Neuronal stem cell (in vitro differentiated cells): Measurements from ENCODE around the gene TMEM131L.
A peak's percentile ranks its signal among the peaks of the same experiment; 100 is the strongest.

ENCODE experiments used
- DNase-seq: peaks from one replicate; pipeline ENCODE4 v3.0.0-alpha.2; 2013; ENCODE audit warnings: low spot score
- H2AFZ ChIP-seq: one replicate; pipeline ENCODE4 v1.6.1; 2013; ENCODE audit warnings: mild to moderate bottlenecking, low read length, inconsistent platforms
- H2AK5ac ChIP-seq: 2 replicates; pipeline ENCODE4 v1.6.1; 2013; ENCODE audit warnings: low read depth, mild to moderate bottlenecking, inconsistent platforms, low read length, moderate library complexity, mixed read lengths
- H2BK120ac ChIP-seq: 2 replicates; pipeline ENCODE4 v1.6.1; 2013; ENCODE audit warnings: low read depth, mild to moderate bottlenecking, inconsistent platforms, low read length, moderate library complexity, mixed read lengths
- H2BK12ac ChIP-seq: one replicate; pipeline ENCODE4 v1.6.1; 2013; ENCODE audit warnings: low read length, inconsistent platforms
- H2BK15ac ChIP-seq: 2 replicates; pipeline ENCODE4 v1.6.1; 2013; ENCODE audit warnings: mild to moderate bottlenecking, low read length, inconsistent platforms, mixed read lengths
- H2BK5ac ChIP-seq: one replicate; pipeline ENCODE4 v1.6.1; 2013; ENCODE audit warnings: inconsistent platforms, mild to moderate bottlenecking, low read length, moderate library complexity
- H3K14ac ChIP-seq: one replicate; pipeline ENCODE4 v1.6.1; 2013; ENCODE audit warnings: low read length, inconsistent platforms
- H3K18ac ChIP-seq: 2 replicates; pipeline ENCODE4 v1.6.1; 2013; ENCODE audit warnings: low read length, inconsistent platforms
- H3K23ac ChIP-seq: 2 replicates; pipeline ENCODE4 v1.6.1; 2013; ENCODE audit warnings: low read depth, mild to moderate bottlenecking, mixed read lengths, low read length, inconsistent platforms; ENCODE audit not compliant: poor library complexity
- H3K27ac ChIP-seq: replicated peaks from 3 replicates; pipeline ENCODE4 v1.5.1; 2013; ENCODE audit warnings: low read length, inconsistent platforms
- H3K27me3 ChIP-seq, 3 experiments: 2 replicates each; pipeline ENCODE4 v1.6.1; 2013; ENCODE audit warnings: low read length in 3 of 3, mild to moderate bottlenecking in 2 of 3, inconsistent platforms in 1 of 3, low read depth in 1 of 3, mixed read lengths in 1 of 3, moderate library complexity in 1 of 3; ENCODE audit not compliant: control insufficient read depth in 3 of 3, insufficient read depth in 3 of 3
- H3K36me3 ChIP-seq, 2 donors: replicated peaks in 1 of 2; 2 replicates each; pipeline ENCODE4 v1.6.1; 2013; ENCODE audit warnings: low read length in 2 of 2; ENCODE audit not compliant: control insufficient read depth in 2 of 2, insufficient read depth in 2 of 2
- H3K4ac ChIP-seq: 2 replicates; pipeline ENCODE4 v1.6.1; 2013; ENCODE audit warnings: inconsistent platforms, mild to moderate bottlenecking, low read length, moderate library complexity
- H3K4me1 ChIP-seq, 2 donors: 1 replicate in 1 of 2; 2 replicates in 1 of 2; pipeline ENCODE4 v1.6.1; 2013; ENCODE audit warnings: low read length in 2 of 2, low read depth in 1 of 2; ENCODE audit not compliant: control insufficient read depth in 2 of 2, insufficient read depth in 1 of 2
- H3K4me2 ChIP-seq: one replicate; pipeline ENCODE4 v1.6.1; 2013; ENCODE audit warnings: mild to moderate bottlenecking, low read length, inconsistent platforms; ENCODE audit not compliant: insufficient read depth, poor library complexity, severe bottlenecking
- H3K4me3 ChIP-seq, 2 donors: 2 replicates each; pipeline ENCODE4 v1.5.1; 2013; ENCODE audit warnings: low read length in 2 of 2, mild to moderate bottlenecking in 2 of 2, inconsistent platforms in 1 of 2, moderate library complexity in 1 of 2
- H3K79me1 ChIP-seq: one replicate; pipeline ENCODE4 v1.6.1; 2013; ENCODE audit warnings: low read depth, mild to moderate bottlenecking, inconsistent platforms, low read length, moderate library complexity
- H3K9ac ChIP-seq: one replicate; pipeline ENCODE4 v1.6.1; 2013; ENCODE audit warnings: mild to moderate bottlenecking, low read depth, low read length, inconsistent platforms; ENCODE audit not compliant: poor library complexity
- H3K9me3 ChIP-seq, 2 donors: replicated peaks in 1 of 2; 2 replicates each; pipeline versions ENCODE3 to v1.6.1; 2013; ENCODE audit warnings: low read length in 2 of 2, mild to moderate bottlenecking in 2 of 2, inconsistent platforms in 1 of 2, low read depth in 1 of 2, mixed read lengths in 1 of 2, moderate library complexity in 1 of 2; ENCODE audit not compliant: control insufficient read depth in 2 of 2, insufficient read depth in 1 of 2
- H4K8ac ChIP-seq: one replicate; pipeline ENCODE4 v1.6.1; 2013; ENCODE audit warnings: low read depth, mild to moderate bottlenecking, inconsistent platforms, low read length, moderate library complexity
- H4K91ac ChIP-seq: one replicate; pipeline ENCODE4 v1.6.1; 2013; ENCODE audit warnings: low read length, low read depth, mild to moderate bottlenecking, inconsistent platforms; ENCODE audit not compliant: poor library complexity
- WGBS, 2 donors: extraction: QIAGEN DNeasy Blood & Tissue Kit; methylation state at CpG; one replicate each; pipeline ENCODE4 v1.1.7; 2013; ENCODE audit warnings: missing lambda C conversion rate in 2 of 2, mixed read lengths in 1 of 2; ENCODE audit not compliant: insufficient read length in 2 of 2, insufficient replicate concordance in 1 of 2; ENCODE audit errors: extremely low coverage in 2 of 2; 5-methylcytosine and 5-hydroxymethylcytosine counted together

The TMEM131L gene

GRCh38 chr4:153647975-153648374, 181.8 kb downstream of the TMEM131L start:
- no peak for DNase-seq
- H3K36me3 ChIP-seq, result no peaks in the 10 kb centered on the region
- H4K8ac ChIP-seq, result no peak overlapping the region
- no peak overlapping the region for H2BK120ac ChIP-seq
- no peak overlapping the region for H3K14ac ChIP-seq
- H4K91ac ChIP-seq, result no peak overlapping the region
- no peak overlapping the region for H3K18ac ChIP-seq
- peak overlapping the region; percentile 69 for H2AFZ ChIP-seq
- no peak overlapping the region for H3K4ac ChIP-seq
- peaks cover 2 to 6% of the 10 kb centered on the region in 2 donors for H3K9me3 ChIP-seq
- no peak overlapping the region for H2AK5ac ChIP-seq
- no peaks in the 10 kb centered on the region for H3K79me1 ChIP-seq
- peaks cover 3 to 6% of the 10 kb centered on the region in 2 donors for H3K4me1 ChIP-seq
- H2BK15ac ChIP-seq, result no peak overlapping the region
- H2BK12ac ChIP-seq, result no peak overlapping the region
- H3K23ac ChIP-seq, result no peak overlapping the region
- H3K9ac ChIP-seq, result no peak overlapping the region
- H3K4me3 ChIP-seq, result no peak overlapping the region
- no peaks in the 10 kb centered on the region for H3K27me3 ChIP-seq
- no peak overlapping the region for H3K4me2 ChIP-seq
- no peak overlapping the region for H3K27ac ChIP-seq
- no CpG with 5 or more reads among the region's 4 CpGs for WGBS, 2 donors
- H2BK5ac ChIP-seq, result no peak overlapping the region

GRCh38 chr4:153649572-153649991, 183.4 kb downstream of the TMEM131L start:
- Histone ChIP-seq H4K8ac (no peak overlapping the region), H3K4me3 (no peak overlapping the region), H3K18ac (no peak overlapping the region), H3K4me1 (peaks cover 3 to 6% of the 10 kb centered on the region in 2 donors), H2BK15ac (no peak overlapping the region), H2BK5ac (no peak overlapping the region), H3K14ac (no peak overlapping the region), H3K9ac (no peak overlapping the region), H2AFZ (no peak overlapping the region), H4K91ac (no peak overlapping the region), H3K23ac (no peak overlapping the region), H3K27me3 (no peaks in the 10 kb centered on the region), H3K9me3 (peaks cover 2 to 6% of the 10 kb centered on the region in 2 donors), H3K4ac (no peak overlapping the region), H2BK120ac (no peak overlapping the region), H3K4me2 (no peak overlapping the region), H3K36me3 (no peaks in the 10 kb centered on the region), H2AK5ac (no peak overlapping the region), H2BK12ac (no peak overlapping the region), H3K27ac (no peak overlapping the region), H3K79me1 (no peaks in the 10 kb centered on the region)
- no CpG with 5 or more reads among the region's 6 CpGs for WGBS, 2 donors
- no peak for DNase-seq

- H3K27me3 ChIP-seq, result peaks cover 0 to 4% (median 0%) of the 10 kb centered on the region in 3 experiments
- H2BK12ac ChIP-seq, result no peak overlapping the region
- peak overlapping the region; percentile 66 for H2AFZ ChIP-seq
- no peak for DNase-seq
- no peak overlapping the region for H3K18ac ChIP-seq
- no peak overlapping the region for H3K4ac ChIP-seq
- no peak overlapping the region for H3K9ac ChIP-seq
- H3K9me3 ChIP-seq, result no peaks in the 10 kb centered on the region
- no peak overlapping the region for H3K27ac ChIP-seq
- no CpG with 5 or more reads among the region's 3 CpGs for WGBS, 2 donors
- H4K91ac ChIP-seq, result no peak overlapping the region
- H2BK120ac ChIP-seq, result no peak overlapping the region
- H2BK15ac ChIP-seq, result no peak overlapping the region
- no peak overlapping the region for H2AK5ac ChIP-seq
- H2BK5ac ChIP-seq, result no peak overlapping the region
- no peak overlapping the region for H3K4me2 ChIP-seq
- no peaks in the 10 kb centered on the region for H3K36me3 ChIP-seq
- peaks cover 3 to 6% of the 10 kb centered on the region in 2 donors for H3K4me1 ChIP-seq
- H4K8ac ChIP-seq, result no peak overlapping the region
- H3K23ac ChIP-seq, result no peak overlapping the region
- H3K4me3 ChIP-seq, result no peak overlapping the region
- H3K79me1 ChIP-seq, result no peaks in the 10 kb centered on the region
- H3K14ac ChIP-seq, result no peak overlapping the region
Measured at GRCh38 chr4:153651116-153651515, 185.0 kb downstream of the TMEM131L start.

GRCh38 chr4:153651587-153651986, 185.4 kb downstream of the TMEM131L start:
- Histone ChIP-seq H3K9me3 (no peaks in the 10 kb centered on the region), H3K23ac (no peak overlapping the region), H4K8ac (no peak overlapping the region), H2AK5ac (no peak overlapping the region), H3K79me1 (no peaks in the 10 kb centered on the region), H3K9ac (no peak overlapping the region), H3K36me3 (no peaks in the 10 kb centered on the region), H3K27me3 (peaks cover 0 to 6% (median 0%) of the 10 kb centered on the region in 3 experiments), H2BK120ac (no peak overlapping the region), H2BK15ac (no peak overlapping the region), H2BK5ac (no peak overlapping the region), H3K4me1 (peaks cover 3 to 6% of the 10 kb centered on the region in 2 donors), H3K4ac (no peak overlapping the region), H2BK12ac (no peak overlapping the region), H3K18ac (no peak overlapping the region), H3K14ac (no peak overlapping the region), H3K4me2 (no peak overlapping the region), H3K27ac (no peak overlapping the region), H4K91ac (no peak overlapping the region), H2AFZ (peak overlapping the region; percentile 66), H3K4me3 (no peak overlapping the region)
- no peak for DNase-seq
- no CpG with 5 or more reads among the region's 5 CpGs for WGBS, 2 donors
